Activated naive CD8-positive, alpha-beta T cell treated with anti-CD3 and anti-CD28 coated beads, Interleukin-2, amount 10 ng/mL, durations not matched to agents 7 days and 5 days (primary cell): ENCODE results near the gene GALNT3. TPM values are rescaled to one million over a fixed set of nuclear protein-coding genes. Genes with fewer than 3 reads are reported as not detected.

Experiments used
- total RNA-seq, 2 experiments: library from RNA; stranded (reverse); gene quantifications; one replicate each; pipeline ENCODE4 v1.2.3, GENCODE V29; 2021

Gene GALNT3
- total RNA-seq, 2 experiments from 2014 or later, result 4.7 to 5.0 TPM

Other genes with a start within 250 kb of the GALNT3 start
- gene TTC21B, start 159.5 kb upstream of the GALNT3 start, total RNA-seq, result 10 to 100 TPM; 23.7 to 24.2 TPM